Neural progenitor cell (in vitro differentiated cells): ENCODE data around the gene CDKL4.

ENCODE experiments used
- CTCF ChIP-seq: fragments of 200-600 bp; sonication (generic); IDR thresholded peaks from 2 replicates; pipeline ENCODE4 v1.5.1; 2017; ENCODE audit warnings: antibody characterized with exemption, mild to moderate bottlenecking
- EZH2 ChIP-seq: fragments of 200-600 bp; sonication (generic); IDR thresholded peaks from 2 replicates; pipeline ENCODE4 v1.6.1; 2017; ENCODE audit warnings: antibody characterized with exemption, mild to moderate bottlenecking, moderate library complexity
- EZH2phosphoT487 ChIP-seq: fragments of 200-600 bp; sonication (generic); IDR thresholded peaks from 2 replicates; pipeline ENCODE4 v1.6.1; 2017; ENCODE audit warnings: antibody characterized with exemption

GRCh38 chr2:39265315-39265714 lies 21.5 kb upstream of the CDKL4 start:
- TF ChIP-seq CTCF (no peak), EZH2 (no peak), EZH2phosphoT487 (no peak)
